ENCODE data around the gene ATG2A.

The ATG2A gene

GRCh38 chr11:64867748-64868462, 49.1 kb downstream of the ATG2A start:
- DNase-seq: no peak

- no peak for DNase-seq
These were observed 50.9 kb downstream of the ATG2A start for GRCh38 chr11:64866173-64866491.

GRCh38 chr11:64865286-64866172, 51.5 kb downstream of the ATG2A start:
- no peak for DNase-seq

GRCh38 chr11:64864473-64865285, 52.3 kb downstream of the ATG2A start:
- no peak for DNase-seq

GRCh38 chr11:64864135-64864472, 52.9 kb downstream of the ATG2A start:
- no peak for DNase-seq

GRCh38 chr11:64863391-64864060, 53.5 kb downstream of the ATG2A start:
- DNase-seq: no peak

GRCh38 chr11:64862987-64863390, 54.0 kb downstream of the ATG2A start:
- no peak for DNase-seq

- no peak for DNase-seq
These were observed 55.6 kb downstream of the ATG2A start for GRCh38 chr11:64861227-64861975.

- DNase-seq: no peak
These were observed 57.2 kb downstream of the ATG2A start for GRCh38 chr11:64859542-64860414.

GRCh38 chr11:64858467-64859263, 58.3 kb downstream of the ATG2A start:
- DNase-seq: peak; percentile 54

GRCh38 chr11:64857485-64857884, 59.5 kb downstream of the ATG2A start:
- no peak for DNase-seq

- DNase-seq: peak; percentile 35
These were observed 60.4 kb downstream of the ATG2A start for GRCh38 chr11:64856382-64857227.

GRCh38 chr11:64855596-64856304, 61.3 kb downstream of the ATG2A start:
- DNase-seq: no peak

GRCh38 chr11:64854534-64855502, 62.2 kb downstream of the ATG2A start:
- DNase-seq: no peak

- DNase-seq: no peak
These were observed 62.9 kb downstream of the ATG2A start for GRCh38 chr11:64854157-64854533.

GRCh38 chr11:64853709-64854108, 63.3 kb downstream of the ATG2A start:
- DNase-seq: no peak

- DNase-seq: no peak
These were observed 64.1 kb downstream of the ATG2A start for GRCh38 chr11:64852804-64853509.
